AG10803 (cell line): ENCODE data around the gene TBRG4.

Experiments used
- DNase-seq: peaks from one replicate; pipeline ENCODE4 v3.0.0; 2010; ENCODE audit warnings: low read depth
- H3K4me3 ChIP-seq: 2 replicates; pipeline ENCODE4 v1.5.1; 2011; ENCODE audit warnings: mild to moderate bottlenecking, low read length, control low read depth
- CTCF ChIP-seq: conservative IDR thresholded peaks from 2 replicates; pipeline ENCODE4 v1.5.1; 2011; ENCODE audit warnings: mild to moderate bottlenecking, low read length, control low read depth, inconsistent platforms

Gene TBRG4

GRCh38 chr7:45132708-45133320 is 21.3 kb upstream of the TBRG4 start:
- H3K4me3 ChIP-seq: no peak overlapping the region
- TF ChIP-seq CTCF: no peak
- no peak for DNase-seq

GRCh38 chr7:45131891-45132290 is 20.4 kb upstream of the TBRG4 start:
- DNase-seq: no peak
- no peak for TF ChIP-seq CTCF
- no peak overlapping the region for H3K4me3 ChIP-seq

GRCh38 chr7:45130910-45131309 is 19.4 kb upstream of the TBRG4 start:
- no peak for TF ChIP-seq CTCF
- no peak overlapping the region for H3K4me3 ChIP-seq
- DNase-seq: no peak

GRCh38 chr7:45129906-45130305 is 18.4 kb upstream of the TBRG4 start:
- DNase-seq: no peak
- no peak overlapping the region for H3K4me3 ChIP-seq
- TF ChIP-seq CTCF: no peak

GRCh38 chr7:45129181-45129800 is 17.8 kb upstream of the TBRG4 start:
- H3K4me3 ChIP-seq: no peak overlapping the region
- no peak for DNase-seq
- no peak for TF ChIP-seq CTCF

- no peak overlapping the region for H3K4me3 ChIP-seq
- no peak for DNase-seq
- no peak for TF ChIP-seq CTCF
Observed at GRCh38 chr7:45126920-45127319, 15.4 kb upstream of the TBRG4 start.

- no peak for DNase-seq
- TF ChIP-seq CTCF: no peak
- no peak overlapping the region for H3K4me3 ChIP-seq
Observed at GRCh38 chr7:45126201-45126600, 14.7 kb upstream of the TBRG4 start.
